ENCODE results near the gene F8A1.
"Not testable (repeated sequence)": the region's sequence is repeated elsewhere in the genome, so short reads cannot be mapped to it uniquely, and the experiment has no call there.

DNA sequence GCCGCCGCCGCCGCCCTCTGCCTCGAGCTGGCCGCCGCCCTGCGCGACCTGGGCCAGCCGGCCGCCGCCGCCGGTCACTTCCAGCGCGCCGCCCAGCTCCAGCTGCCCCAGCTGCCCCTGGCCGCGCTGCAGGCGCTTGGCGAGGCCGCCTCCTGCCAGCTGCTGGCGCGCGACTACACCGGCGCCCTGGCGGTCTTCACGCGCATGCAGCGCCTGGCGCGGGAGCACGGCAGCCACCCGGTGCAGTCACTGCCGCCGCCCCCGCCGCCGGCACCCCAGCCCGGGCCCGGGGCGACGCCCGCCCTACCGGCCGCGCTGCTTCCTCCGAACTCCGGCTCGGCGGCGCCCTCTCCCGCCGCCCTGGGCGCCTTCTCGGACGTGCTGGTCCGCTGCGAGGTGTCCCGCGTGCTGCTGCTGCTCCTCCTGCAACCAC is 650 bp downstream of the F8A1 start:
- not testable (repeated sequence) for TF ChIP-seq CTCF, POLR2A (IDR thresholded peaks at IDR 0.05)

All from right lobe of liver (tissue), 4 donors.